Adipocyte (in vitro differentiated cells): ENCODE measurements around the gene ESR1.
A peak's percentile ranks its signal among the peaks of the same experiment; 100 is the strongest.
"Not testable (repeated sequence)": the region's sequence is repeated elsewhere in the genome, so short reads cannot be mapped to it uniquely, and the experiment has no call there.

Experiments used
- DNase-seq: peaks from one replicate; pipeline ENCODE4 v3.0.0-alpha.2; 2015; ENCODE audit warnings: low read depth
- H3K27me3 ChIP-seq: replicated peaks from 2 replicates; pipeline ENCODE4 v1.7.0; 2013; ENCODE audit warnings: mild to moderate bottlenecking, low read length, moderate library complexity; ENCODE audit not compliant: control insufficient read depth, insufficient read depth
- H3K36me3 ChIP-seq: 2 replicates; pipeline ENCODE4 v1.7.0; 2013; ENCODE audit warnings: low read length, mild to moderate bottlenecking, moderate library complexity; ENCODE audit not compliant: control insufficient read depth, insufficient read depth, severe bottlenecking
- H3K4me1 ChIP-seq: 2 replicates; pipeline ENCODE4 v1.7.0; 2013; ENCODE audit warnings: mild to moderate bottlenecking, low read length, moderate library complexity; ENCODE audit not compliant: control insufficient read depth, insufficient read depth
- H3K4me3 ChIP-seq: 2 replicates; pipeline ENCODE4 v1.7.0; 2013; ENCODE audit warnings: mild to moderate bottlenecking, low read length, moderate library complexity
- H3K9ac ChIP-seq: 2 replicates; pipeline ENCODE4 v1.7.0; 2013; ENCODE audit warnings: mild to moderate bottlenecking, low read length, moderate library complexity
- H3K9me3 ChIP-seq: 2 replicates; pipeline ENCODE4 v1.7.0; 2013; ENCODE audit warnings: mild to moderate bottlenecking, low read length, moderate library complexity; ENCODE audit not compliant: control insufficient read depth

ESR1 gene

DNA sequence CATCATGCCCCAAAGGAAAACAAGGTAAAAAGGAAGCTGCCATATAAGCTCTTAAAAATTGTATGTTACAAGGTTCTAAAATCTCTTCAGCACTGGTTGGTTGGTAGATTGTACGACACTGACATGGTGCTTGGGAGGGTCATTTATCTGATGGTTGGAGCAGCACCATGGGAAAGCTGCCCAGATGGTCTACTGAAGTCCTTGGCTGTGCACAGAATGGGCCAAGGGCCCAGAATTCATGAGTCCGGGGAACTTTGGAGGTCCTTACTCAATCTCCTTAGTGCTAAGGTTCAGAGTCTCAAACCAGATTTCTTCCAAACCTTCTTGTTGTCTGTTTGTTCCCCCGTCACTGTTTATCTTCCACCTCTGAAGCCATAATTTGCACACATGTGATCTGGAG, 314.4 kb downstream of the ESR1 start:
- H3K36me3 ChIP-seq: peaks cover 39% of the 10 kb centered on the region
- peaks cover 11% of the 10 kb centered on the region for H3K4me1 ChIP-seq
- no peak overlapping the region for H3K4me3 ChIP-seq
- no peak overlapping the region for H3K9ac ChIP-seq
- no peaks in the 10 kb centered on the region for H3K27me3 ChIP-seq
- H3K9me3 ChIP-seq: no peaks in the 10 kb centered on the region
- no peak for DNase-seq

DNA sequence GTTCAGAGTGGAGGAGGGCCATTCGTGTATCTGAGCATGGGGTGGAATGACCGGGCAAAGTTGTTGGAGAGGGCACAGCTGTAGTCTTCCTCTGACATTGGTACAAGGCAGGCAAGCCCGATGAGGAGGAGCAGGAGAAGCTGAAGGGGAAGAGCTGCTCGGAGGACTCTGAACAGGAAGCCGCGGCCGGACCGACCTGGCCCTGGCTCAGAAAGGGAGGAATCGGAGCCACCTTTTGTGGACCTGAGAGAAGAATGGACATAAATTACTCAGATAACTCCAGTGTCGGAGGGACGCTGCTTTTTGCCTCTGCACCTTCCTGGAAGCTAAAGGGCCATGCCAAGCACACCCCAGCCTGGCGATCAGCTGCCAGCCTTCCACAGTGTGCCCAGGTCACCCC, 315.0 kb downstream of the ESR1 start:
- no peaks in the 10 kb centered on the region for H3K9me3 ChIP-seq
- H3K4me3 ChIP-seq: no peak overlapping the region
- H3K9ac ChIP-seq: no peak overlapping the region
- no peak for DNase-seq
- peaks cover 44% of the 10 kb centered on the region for H3K36me3 ChIP-seq
- H3K27me3 ChIP-seq: no peaks in the 10 kb centered on the region
- H3K4me1 ChIP-seq: peaks cover 11% of the 10 kb centered on the region

DNA sequence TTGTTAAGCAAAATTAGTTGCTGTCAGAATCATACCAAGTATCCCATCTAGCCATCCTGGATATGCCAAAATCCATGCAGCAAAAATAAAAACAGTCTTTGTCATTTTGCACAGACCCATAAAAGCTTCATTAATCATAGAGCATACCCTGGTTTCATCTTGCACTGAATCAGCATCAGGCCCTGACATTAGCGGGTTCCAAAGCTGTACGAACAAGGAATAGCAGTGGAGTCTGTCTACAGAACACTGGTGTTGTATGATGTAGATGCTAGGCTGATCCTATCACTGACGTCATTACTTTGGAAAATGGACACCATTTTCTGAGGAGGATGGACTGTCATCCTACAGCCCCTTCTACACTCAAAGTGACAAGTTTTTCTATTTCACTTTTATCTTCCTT, 315.6 kb downstream of the ESR1 start:
- DNase-seq: no peak

DNA sequence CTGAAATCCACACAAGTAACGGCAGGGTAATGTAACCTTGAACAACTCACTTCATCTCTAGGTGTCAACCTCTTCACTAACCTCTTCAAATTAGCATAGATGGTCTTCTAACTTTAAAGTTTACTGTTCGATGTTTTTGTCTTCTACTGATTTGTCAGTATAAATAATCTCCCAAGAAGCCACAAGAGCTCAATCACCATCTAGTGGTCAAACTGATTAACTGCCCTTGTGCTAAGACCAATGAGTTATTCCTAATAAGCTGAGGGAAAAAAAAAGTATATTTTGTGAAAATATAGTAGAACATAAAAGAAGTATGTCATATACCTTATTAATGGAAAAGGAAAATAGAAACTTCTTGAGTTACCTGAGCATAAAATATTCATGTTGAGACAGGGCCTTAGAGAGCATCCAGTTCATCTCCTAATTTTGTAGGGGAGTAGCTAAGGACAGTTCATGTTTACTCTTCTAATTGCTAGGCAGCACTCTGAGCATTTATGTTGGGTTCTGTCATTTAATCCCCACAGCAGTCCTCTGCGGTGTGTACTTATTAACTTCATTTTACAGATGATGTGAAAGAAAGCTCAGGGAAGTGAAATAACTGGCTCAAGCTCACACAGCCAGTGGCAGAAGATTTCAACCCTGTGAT, 317.1 kb downstream of the ESR1 start:
- Histone ChIP-seq H3K36me3 (peaks cover 57% of the 10 kb centered on the region), H3K4me3 (no peak overlapping the region), H3K4me1 (peaks cover 17% of the 10 kb centered on the region), H3K9me3 (no peaks in the 10 kb centered on the region), H3K9ac (no peak overlapping the region), H3K27me3 (no peaks in the 10 kb centered on the region)
- DNase-seq: peak; percentile 84

More for the DNA sequence above, 315.6 kb downstream of the ESR1 start:
- no peaks in the 10 kb centered on the region for H3K27me3 ChIP-seq
- peaks cover 50% of the 10 kb centered on the region for H3K36me3 ChIP-seq
- no peak overlapping the region for H3K4me3 ChIP-seq
- no peak overlapping the region for H3K9ac ChIP-seq
- H3K9me3 ChIP-seq: no peaks in the 10 kb centered on the region
- peaks cover 11% of the 10 kb centered on the region for H3K4me1 ChIP-seq

DNA sequence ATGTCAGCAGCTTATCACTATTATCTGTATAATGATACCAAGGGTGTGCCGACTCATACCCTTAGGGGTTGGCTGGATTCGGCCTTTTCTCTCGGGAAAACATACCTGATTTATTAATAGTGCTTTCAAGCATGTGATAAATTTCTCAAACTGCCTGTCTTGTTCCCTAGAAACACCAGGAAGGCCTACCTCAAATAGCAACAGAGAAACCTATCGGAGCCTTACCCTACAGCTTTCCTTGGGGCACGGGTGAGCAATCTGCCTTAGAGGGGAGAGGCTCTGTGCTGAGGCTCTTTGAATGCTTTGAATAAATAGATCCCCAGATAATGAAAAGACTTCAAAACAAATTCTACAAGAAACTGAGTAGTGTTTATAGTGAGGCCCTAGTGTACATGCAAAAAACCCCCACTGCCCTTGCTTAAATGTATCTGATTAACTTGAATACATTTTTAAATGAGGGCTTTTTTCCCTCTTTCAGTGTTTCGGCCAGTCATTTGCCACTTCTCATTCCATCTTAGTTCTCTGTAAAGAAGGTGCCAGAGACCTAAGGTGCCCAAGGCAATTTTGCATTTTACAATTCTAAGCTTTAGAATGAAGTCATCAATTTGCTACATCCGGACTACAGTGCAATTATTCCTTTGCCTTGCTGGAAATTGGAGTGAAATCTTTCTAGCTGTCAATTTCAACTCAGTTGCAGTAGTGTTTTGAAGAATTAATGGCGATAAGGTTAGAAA, 320.1 kb downstream of the ESR1 start:
- Histone ChIP-seq H3K36me3 (peaks cover 49% of the 10 kb centered on the region), H3K4me1 (peaks cover 19% of the 10 kb centered on the region), H3K9me3 (no peaks in the 10 kb centered on the region), H3K4me3 (no peak overlapping the region), H3K9ac (no peak overlapping the region), H3K27me3 (no peaks in the 10 kb centered on the region)
- no peak for DNase-seq

DNA sequence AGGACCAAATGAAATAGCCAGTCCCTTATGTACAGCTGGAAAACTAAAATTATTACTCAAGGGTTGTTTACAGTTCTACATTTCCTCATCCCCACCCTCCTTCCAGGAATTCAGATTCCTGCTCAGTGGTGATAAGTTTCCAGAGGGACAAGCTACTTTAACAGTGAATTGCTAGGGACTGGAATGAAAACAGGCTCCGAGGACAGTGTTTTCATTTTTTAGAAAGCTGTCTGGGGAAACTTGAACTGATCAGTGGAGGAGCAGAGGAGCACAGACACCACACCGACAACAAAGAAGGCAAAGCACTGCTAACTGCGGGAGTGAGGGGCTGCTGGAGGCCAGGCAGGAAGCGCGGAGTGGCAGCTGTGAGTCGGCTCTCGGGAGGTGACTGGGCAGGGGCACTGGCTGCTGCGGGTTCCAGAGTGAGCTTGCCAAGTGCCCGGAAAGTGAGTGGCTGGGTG, 322.2 kb downstream of the ESR1 start:
- H3K4me1 ChIP-seq: peaks cover 18% of the 10 kb centered on the region
- no peaks in the 10 kb centered on the region for H3K9me3 ChIP-seq
- H3K4me3 ChIP-seq: peak overlapping the region; percentile 79
- peak overlapping the region; percentile 66 for H3K9ac ChIP-seq
- peaks cover 57% of the 10 kb centered on the region for H3K36me3 ChIP-seq
- H3K27me3 ChIP-seq: no peaks in the 10 kb centered on the region
- DNase-seq: peak; percentile 34

DNA sequence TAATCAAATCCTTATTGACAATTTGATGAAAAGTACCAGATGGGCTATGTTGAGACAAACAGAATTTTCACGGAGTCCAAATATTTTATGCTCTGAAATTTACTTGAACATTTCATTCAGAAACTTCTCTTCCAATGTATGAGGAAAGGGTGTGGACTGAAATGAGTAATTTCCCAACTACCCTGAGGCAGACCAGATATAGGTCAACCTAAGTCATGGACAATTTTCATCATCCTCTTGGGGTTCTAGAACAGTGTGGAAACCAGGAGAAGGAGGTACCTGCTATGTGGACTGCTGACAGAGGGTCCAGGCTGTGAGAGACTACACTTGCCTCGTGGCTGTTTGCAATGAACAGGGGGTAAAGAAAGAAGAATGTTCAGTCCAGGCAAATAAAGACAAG, 323.0 kb downstream of the ESR1 start:
- H3K4me3 ChIP-seq: peak overlapping the region; percentile 79
- H3K27me3 ChIP-seq: no peaks in the 10 kb centered on the region
- peak overlapping the region; percentile 66 for H3K9ac ChIP-seq
- peak; percentile 49 for DNase-seq
- H3K36me3 ChIP-seq: peaks cover 64% of the 10 kb centered on the region
- no peaks in the 10 kb centered on the region for H3K9me3 ChIP-seq
- H3K4me1 ChIP-seq: peaks cover 18% of the 10 kb centered on the region

DNA sequence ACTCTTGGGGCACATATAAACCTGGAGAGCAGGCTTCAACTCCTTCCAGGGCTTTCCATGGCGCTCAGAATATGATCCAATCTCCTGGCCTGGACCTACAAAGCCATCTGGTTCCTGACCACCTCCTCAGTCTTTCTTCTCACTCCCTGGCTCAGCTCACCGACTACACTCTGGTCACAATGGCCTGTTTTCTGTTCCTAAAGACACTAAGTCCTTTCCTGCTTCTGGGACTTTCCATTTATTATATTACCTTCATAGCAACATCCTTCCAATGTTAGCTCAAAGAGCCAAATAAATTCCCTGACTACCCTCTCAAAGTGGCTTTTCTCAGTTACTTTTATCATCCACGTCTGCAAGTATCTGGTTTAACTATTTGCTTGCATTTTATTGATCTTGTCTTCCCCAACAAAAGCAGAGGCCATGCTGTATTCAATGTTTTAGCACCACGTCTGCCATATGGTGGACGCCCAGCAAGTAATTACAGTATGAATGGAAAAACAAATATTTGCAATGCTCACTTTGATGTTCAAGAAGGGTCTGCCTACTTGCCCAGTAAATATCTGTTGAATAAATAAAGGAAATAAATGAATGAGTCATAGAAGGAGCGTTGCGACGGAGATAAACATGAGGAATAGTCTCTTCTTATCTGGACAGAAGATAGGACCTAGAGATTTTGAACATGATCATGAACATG, 328.4 kb downstream of the ESR1 start:
- Histone ChIP-seq H3K27me3 (no peaks in the 10 kb centered on the region), H3K4me3 (no peak overlapping the region), H3K36me3 (peaks cover 88% of the 10 kb centered on the region), H3K9ac (no peak overlapping the region), H3K4me1 (no peaks in the 10 kb centered on the region), H3K9me3 (no peaks in the 10 kb centered on the region)
- DNase-seq: no peak

DNA sequence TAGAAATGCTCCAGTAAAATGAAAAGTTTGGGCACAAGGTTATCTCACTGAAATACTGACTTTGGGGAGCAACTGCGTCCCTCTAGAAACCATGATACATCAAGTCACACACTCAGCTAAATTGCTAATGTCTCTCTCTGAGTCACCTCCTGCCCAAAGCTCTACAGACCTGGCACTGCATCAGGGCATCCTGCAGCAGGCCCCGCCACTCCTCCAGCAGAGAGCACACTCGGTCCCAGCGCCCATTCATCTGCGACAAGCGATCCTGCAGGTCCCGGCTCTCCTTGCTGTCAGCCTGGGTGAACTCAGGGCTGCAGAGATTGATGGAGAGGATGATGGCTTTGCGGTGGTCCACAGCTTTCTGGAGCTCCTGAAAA, 329.0 kb downstream of the ESR1 start:
- DNase-seq: no peak
- H3K9ac ChIP-seq: no peak overlapping the region
- no peaks in the 10 kb centered on the region for H3K27me3 ChIP-seq
- H3K36me3 ChIP-seq: peaks cover 87% of the 10 kb centered on the region
- H3K4me1 ChIP-seq: no peaks in the 10 kb centered on the region
- H3K9me3 ChIP-seq: no peaks in the 10 kb centered on the region
- no peak overlapping the region for H3K4me3 ChIP-seq

DNA sequence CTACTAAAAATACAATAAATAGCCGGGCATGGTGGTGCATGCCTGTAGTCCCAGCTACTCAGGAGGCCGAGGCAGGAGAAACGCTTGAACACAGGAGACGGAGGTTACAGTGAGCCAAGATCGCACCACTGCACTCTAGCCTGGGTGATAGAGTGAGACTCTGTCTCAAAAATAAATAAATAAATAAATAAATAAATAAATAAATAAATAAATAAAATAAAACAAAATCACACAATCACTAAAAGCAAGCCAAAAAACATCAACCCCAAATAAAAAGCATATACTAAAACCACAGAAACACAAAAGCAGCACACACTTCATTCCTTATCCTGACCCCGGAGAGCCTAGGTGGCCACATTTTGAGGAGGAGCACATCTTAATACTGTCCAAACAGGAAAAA, 330.9 kb downstream of the ESR1 start:
- not testable (repeated sequence) for H3K4me3 ChIP-seq, H3K27me3 ChIP-seq, H3K9ac ChIP-seq, H3K4me1 ChIP-seq, H3K9me3 ChIP-seq, DNase-seq
- H3K36me3 ChIP-seq: peaks cover 81% of the 10 kb centered on the region

DNA sequence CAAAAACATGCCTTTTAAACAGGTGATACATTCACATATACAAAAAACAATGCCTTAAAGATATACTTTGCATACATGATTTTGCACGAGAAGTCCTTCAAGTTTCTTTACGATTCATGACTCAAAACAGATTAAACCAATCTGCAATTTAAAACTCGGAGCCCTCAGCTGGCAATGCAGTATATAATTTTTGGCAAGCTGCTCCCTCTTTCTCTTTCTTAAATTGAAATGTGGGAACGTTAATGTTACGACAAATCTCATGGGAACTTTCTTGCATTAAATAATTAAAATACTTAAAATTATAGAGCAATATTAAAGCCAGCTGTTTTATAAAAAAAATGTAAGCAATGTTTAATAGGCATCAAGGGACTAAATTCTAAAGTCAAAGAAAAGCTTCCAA, 334.6 kb downstream of the ESR1 start:
- Histone ChIP-seq H3K27me3 (no peaks in the 10 kb centered on the region), H3K4me3 (no peak overlapping the region), H3K9ac (no peak overlapping the region), H3K9me3 (no peaks in the 10 kb centered on the region), H3K36me3 (peaks cover 64% of the 10 kb centered on the region), H3K4me1 (peaks cover 10% of the 10 kb centered on the region)
- DNase-seq: peak; percentile 32
